ENCODE measurements around the gene TRIM2. TPM values are rescaled to one million over a fixed set of nuclear protein-coding genes. Genes with fewer than 3 reads are reported as not detected.

Gene TRIM2
- total RNA-seq, 1 donor from 2014 or later = 9.9 TPM

DNA sequence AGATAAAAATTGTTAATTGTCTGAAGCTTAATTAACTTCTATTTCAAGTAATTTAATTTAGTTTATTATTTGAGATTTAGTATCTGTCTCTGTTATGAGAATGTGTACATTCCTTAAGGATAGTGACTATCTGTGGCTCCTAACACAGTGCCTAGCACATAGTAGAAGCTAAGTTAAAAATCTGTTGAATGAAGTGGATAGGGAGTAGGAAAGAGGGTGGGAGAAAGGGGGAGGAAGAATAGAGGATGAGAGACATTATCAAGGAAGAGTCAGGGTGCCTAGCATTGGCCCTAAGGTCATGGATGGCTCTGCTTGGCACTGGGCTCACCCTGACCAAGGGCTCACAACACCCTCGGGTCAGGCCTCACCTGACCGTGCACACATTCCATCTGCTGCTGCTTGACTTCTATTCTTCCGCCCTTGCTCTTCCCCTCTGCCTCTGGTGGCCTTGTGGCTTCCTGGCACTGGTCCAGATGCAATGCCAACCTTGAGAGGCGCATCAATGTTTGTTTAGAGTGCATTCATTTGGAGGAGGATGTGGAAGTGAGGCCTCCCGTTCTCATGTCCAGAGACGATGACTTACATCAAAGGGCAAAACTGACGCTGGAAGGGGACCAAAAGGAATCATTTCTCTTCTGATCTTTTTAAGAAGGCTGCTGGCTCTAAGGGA, 42.3 kb downstream of the TRIM2 start:
- no peak for DNase-seq (ENCODE audit: extremely low read depth, low read depth, low spot score)

DNA sequence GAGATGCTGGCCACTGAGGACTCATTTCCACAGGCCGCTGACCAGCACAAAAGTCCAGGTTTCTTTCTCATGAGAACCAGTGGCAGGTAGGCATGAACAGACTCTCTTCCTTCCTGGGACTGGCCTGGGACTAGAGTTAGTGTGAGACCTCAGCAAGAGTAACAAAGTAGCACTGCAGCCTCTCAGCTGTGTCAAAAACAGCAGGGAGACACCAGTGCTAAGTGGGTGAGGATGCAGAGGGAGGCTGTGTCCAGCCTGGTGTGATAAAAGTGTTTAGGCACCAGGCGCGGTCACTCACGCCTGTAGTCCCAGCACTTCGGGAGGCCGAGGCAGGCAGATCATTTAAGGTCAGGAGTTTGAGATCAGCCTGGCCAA, 42.9 kb downstream of the TRIM2 start:
- no peak for DNase-seq (ENCODE audit: extremely low read depth, low read depth, low spot score)

DNA sequence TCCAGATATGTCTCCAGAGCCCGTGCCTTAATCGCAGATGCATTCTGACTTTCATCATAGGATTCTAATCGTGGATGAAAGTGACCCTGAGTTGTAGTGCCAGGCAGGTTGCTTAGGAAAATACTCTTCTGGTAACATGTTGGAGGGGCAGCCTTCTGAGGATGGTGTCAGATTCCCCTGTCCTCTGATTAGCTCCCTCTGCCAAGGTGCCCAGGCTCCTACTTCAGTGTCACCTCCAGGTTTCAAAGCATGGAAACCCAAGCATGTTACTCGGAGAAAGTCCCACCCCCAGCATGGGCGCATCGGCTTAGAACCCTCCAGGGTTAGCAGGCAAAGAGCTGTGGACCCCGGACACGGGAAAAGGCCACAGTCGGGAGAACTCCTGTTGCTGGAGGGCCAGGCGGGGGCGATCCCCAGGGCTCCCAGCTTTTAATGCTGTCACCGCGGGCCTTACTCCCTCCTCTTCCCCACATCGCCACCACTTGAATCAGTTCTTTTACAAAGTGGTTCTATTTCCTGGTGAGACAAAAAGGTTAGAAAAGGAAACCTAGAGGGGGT, 44.5 kb downstream of the TRIM2 start:
- DNase-seq (ENCODE audit: extremely low read depth, low read depth, low spot score) = no peak

DNA sequence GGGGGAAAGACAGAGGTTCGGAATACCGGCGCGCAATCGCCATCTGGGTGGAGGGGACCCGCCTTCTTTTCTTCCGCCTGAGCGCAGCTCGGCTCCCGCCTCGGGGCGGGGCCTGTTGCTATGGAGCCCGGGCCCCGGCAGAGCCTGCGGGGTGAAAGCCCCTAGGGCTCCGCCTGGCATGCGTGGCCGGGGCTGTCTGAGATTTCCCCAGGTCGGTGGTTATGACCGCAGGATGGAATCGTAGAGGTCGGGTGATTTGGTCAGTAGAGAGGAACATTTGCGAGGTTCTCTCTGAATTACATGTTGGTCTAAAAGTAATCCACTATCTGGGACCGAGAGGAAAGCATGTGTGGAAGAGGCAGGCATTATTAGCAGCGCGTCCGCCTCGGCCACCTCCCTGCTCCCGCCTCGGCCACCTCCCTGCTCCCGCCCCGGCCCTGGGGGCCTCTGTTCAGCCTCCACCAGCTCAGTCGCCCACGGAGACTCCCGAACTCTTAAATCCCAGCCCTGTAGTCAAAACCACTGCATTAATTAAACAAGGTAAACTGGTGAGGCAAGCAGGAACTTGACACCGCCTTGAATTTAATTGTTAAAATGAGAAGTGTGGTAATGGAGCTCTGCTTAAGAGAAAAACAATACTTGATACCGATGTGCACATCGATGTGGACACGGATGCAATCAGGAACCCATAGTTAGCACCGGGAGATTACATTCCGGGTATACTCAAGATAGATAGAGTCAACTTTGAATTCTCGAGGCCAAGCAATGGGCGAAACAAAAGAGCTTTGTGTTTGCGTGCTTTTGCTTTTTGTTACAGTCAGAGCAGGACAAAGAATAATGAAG, 45.2 kb downstream of the TRIM2 start:
- DNase-seq (ENCODE audit: extremely low read depth, low read depth, low spot score) = no peak

DNA sequence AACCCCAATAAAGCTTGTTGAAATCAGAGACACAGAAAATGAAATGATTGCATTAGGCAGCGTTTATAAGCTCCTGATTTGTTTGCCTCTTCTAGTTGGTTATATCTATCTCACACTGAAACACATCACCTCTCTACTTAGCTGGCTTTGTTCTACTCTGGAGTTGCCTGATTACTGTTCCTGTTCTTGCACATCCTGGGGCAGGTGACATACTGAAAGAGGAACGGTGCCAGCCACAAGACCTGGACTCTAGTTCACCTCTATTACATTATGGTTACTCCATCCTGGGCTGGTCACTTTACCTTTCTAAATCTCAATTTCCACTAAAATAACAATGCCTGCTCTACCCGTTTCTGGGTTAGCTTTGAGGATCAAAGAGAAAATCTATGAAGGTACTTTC, 47.9 kb downstream of the TRIM2 start:
- no peak for DNase-seq (ENCODE audit: extremely low read depth, low read depth, low spot score)

DNA sequence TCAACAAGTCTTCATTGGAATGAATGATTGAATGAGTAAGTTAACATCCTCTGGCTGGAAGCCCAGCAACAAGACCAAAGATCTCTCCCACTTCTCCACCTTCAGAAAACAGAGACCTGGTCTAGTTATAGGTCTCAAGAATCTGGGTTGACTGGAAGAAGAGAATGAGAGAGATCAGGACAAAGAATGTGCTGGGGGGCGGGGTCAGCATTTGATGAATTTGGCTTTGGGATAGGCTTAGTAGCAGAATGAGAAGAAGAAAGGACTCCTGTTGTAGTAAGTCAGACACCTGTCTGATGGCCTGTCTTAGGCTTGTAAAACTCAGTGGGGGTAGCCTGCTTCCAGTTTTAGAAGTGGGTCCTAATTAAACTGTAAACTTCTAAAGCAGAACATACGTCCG, 51.0 kb downstream of the TRIM2 start:
- DNase-seq (ENCODE audit: extremely low read depth, low read depth, low spot score) = no peak

DNA sequence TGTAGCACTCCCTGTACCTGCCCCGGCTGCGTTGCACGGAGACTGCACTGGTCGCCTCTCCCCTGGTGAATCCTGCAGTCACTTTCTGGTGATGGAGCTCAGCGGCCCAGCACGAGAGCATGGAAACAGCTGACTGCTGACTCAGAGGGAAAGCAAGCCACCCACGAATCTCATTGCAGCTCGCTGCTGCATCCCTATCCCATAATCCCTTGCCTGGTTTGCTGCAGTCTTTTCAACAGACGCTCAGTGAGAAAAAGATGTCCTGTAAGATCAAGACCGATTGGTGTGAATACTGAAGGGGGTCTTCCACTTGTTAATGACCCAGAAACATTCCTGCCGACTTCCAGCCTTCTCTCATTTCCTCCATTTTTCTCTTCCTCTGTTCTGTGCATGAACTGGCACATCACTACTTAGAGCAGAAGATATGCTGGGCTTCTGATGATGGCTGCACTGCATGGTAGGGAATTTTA, 52.9 kb downstream of the TRIM2 start:
- no peak for DNase-seq (ENCODE audit: extremely low read depth, low read depth, low spot score)

DNA sequence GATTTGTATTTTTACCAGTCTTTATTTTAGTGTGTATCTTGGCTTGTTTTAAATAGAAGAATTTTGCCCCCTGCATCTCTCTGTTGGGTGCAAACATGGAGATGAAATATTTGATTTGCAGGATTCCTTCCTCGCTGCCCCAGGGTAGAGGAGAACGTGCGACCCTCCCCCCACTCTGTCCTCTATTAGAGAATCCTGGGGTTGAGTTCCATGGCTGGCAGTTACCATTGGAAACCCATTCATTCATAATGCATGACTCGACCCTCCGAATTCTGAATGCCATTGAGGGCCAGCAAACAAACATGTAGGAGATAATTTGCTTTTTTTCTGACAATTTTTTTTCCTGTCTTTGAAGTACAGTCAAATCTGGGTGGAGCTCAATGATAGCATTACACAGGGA, 53.7 kb downstream of the TRIM2 start:
- no peak for DNase-seq (ENCODE audit: extremely low read depth, low read depth, low spot score)

DNA sequence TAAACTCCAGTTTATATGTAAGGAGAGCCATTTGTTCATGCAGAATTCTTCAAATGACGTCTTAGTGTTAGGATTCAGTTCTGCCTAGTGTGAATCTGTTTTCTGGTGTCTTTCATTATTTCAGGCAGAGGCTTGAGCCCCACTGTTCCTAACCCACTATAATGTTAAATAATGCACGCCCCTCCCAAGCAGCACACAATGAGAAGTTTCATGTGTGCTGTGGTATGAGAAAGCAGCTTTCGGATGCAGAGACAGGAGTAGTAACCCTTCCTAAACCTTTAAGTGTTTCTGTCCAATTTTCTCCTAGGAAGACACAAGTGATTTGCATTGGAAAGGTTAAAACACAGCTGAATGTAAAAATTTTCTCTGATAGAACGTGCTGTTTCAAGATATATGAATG, 54.5 kb downstream of the TRIM2 start:
- DNase-seq (ENCODE audit: extremely low read depth, low read depth, low spot score) = no peak

DNA sequence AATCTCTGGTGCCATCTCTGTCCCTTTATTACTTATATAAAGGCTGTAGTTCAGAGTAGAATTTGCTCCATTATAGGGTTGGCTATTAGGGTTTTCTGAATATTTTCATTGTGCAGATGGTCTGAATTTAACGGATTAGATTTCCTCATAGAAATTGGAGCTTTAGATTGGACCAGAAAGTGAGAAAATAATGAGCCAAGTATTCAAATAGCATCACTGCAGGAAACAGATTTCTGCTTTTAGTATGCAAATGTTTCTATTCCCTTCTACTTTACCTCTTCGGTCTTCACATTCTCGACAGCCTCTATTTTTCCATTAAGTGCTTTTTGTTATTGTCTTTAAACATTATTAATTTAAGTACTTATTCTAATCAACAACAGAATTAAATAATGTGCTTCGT, 55.4 kb downstream of the TRIM2 start:
- no peak for DNase-seq (ENCODE audit: extremely low read depth, low read depth, low spot score)

DNA sequence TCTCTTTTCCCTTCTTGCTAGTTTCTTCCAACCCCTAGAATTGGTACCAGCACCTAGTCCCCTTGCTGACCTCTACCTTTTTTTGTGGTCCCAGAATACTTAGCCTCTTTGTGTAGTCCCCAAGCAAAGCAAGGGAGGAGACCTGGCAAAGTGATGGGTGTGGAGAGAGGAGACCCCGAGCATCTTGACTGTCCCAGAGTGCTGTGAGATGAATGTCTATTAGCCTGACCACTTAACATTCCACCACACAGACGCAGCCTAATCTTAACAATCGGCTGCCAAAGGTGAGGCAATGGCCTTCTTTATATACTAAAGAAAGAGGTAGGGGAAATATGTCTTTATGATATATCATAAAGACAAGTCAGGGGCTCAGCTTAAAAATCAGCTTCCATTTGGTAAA, 55.9 kb downstream of the TRIM2 start:
- DNase-seq (ENCODE audit: extremely low read depth, low read depth, low spot score) = no peak

DNA sequence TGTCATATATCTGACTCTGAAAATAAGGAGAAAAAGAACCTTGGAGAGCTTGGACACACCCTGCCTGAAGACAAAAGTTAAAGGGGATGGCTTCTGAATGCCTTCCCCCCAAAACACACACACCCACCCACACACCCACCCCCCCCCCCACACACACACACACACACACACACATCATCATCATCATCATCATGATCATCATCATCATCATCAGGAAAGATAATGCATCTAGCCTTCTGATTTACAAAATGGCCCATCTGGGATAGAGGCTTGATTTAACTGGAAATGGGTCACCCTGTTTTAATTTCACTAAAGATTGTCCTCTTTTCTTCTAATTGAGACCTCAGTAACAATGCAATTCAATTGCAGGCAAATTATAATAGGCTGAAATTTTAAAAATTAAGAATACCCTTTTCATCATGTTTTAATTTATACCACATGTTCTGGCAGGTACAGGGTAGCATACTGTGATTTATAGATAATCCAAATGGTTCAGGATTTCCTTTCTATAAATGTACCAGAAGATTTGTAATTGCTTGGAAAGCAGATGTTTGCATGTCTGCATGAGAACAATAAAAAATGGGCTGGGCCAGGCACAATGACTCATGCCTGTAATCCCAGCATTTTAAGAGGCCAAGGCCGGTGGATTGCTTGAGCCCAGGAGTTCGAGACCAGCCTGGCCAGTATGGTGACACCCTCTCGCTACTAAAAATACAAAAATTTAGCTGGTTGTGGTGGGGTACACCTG, 56.5 kb downstream of the TRIM2 start:
- DNase-seq (ENCODE audit: extremely low read depth, low read depth, low spot score) = no peak

DNA sequence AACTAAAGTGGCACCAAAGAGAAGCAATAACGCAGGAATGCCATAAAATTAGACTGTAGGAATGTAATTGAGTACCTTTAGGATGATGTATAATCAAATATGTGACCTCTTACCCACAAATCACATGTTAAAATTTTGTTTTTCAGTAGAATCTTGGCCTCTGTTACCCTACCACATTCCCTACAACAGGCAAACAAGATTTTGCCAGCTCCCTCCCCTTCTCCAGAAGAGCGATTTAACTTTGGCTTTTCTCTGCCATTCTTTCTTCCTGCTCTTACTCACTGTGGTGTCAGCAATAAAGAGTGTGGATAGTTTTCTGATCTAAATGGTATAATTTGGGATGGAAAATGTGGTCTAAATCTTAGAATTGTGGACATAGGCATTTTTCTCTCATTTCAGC, 57.2 kb downstream of the TRIM2 start:
- DNase-seq (ENCODE audit: extremely low read depth, low read depth, low spot score) = no peak

DNA sequence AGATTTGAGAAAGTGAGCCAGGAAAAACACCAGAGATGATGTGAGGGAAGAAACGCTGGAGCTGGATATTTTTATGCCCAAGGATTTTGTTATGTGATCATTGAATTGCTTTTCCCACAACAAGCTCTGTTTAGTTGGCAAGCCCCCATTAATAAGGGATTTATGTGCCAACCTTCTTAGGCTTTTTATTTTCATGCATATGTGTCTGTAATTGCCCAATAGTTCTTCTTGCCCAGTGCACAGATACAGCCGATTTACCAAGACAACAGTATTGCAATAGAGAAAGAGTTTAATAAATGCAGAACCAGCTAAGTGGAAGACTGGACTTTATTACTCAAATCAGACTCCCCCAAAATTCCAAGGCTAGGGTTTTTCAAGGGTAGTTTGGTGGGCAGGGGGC, 57.7 kb downstream of the TRIM2 start:
- DNase-seq (ENCODE audit: extremely low read depth, low read depth, low spot score) = no peak

DNA sequence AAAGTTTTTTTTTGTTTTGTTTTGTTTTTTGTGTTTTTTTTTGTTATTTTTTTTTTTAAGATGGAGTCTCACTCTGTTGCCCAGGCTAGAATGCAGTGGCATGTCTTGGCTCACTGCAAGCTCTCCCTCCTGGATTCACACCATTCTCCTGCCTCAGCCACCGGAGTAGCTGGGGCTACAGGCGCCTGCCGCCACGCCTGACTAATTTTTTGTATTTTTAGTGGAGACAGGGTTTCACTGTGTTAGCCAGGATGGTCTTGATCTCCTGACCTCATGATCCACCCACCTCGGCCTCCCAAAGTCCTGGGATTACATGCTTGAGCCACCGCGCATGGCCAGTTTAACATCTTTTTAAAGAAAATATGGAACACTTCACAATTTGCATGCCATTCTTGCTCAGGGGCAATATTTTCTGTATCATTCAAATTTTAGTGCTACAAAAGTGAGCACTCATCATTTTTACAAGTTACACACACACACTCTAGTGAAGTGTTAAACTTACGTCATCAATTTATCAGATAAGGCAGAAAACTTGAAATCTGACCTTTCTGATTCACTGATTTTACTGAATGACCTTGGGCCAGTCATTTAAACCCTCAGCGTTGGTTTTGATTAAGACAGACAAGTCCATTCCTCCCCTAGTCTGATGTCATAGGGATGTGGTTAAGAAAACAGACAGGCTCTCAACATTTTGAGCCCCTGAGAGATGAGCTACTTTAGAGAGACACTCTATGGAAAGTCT, 61.2 kb downstream of the TRIM2 start:
- no peak for DNase-seq (ENCODE audit: extremely low read depth, low read depth, low spot score)

DNA sequence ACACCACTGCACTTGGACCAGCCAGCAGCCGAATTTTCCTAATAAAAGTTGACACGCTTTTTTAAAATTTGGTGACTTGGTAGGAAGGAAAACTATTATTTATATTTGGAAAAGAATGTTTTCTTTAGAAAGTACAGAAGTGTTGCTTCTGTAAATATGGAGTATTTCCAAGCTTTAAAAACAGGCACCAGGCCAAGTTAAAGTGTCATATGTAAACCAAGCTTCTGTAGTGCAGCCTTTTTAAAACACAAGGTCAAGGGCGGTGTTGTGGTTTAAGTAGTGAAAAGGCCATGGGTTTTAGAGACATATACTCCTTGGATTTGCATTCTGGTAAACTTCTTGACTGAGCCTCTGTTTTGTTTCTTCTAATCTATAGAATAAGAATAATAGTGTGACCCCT, 62.7 kb downstream of the TRIM2 start:
- no peak for DNase-seq (ENCODE audit: extremely low read depth, low read depth, low spot score)

DNA sequence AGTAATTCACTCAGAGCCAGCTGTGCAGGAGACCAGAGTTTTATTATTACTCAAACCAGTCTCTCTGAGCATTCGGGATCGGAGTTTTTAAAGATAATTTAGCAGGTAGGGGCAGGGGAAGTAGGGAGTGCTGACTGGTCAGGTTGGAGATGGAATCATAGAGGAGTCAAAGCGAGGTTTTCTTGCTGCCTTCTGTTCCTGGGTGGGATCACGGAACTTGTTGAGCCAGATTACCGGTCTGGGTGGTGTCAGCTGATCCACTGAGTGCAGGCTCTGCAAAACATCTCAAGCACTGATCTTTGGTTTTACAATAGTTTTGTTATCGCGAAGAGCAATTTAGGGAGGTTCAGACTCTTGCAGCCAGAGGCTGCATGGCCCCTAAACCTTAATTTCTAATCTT, 63.6 kb downstream of the TRIM2 start:
- DNase-seq (ENCODE audit: extremely low read depth, low read depth, low spot score) = no peak

DNA sequence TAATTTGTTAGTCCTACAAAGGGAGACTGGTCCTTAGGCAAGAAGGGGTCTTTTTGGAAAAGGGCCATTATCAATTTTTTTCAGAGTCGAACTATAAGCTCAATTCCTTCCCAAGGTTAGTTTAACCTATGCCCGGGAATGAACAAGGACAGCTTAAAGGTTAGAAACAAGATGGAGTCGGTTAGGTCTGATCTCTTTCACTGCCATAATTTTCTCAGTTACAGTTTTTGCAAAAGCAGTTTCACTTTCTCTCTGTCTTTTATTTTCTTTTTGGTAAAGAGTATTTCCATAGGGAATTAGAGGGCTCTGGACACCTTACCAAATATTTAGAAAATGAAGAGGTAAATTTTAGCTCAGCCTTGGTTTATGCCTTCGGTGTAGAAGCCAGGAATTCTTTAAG, 64.1 kb downstream of the TRIM2 start:
- DNase-seq (ENCODE audit: extremely low read depth, low read depth, low spot score) = no peak

DNA sequence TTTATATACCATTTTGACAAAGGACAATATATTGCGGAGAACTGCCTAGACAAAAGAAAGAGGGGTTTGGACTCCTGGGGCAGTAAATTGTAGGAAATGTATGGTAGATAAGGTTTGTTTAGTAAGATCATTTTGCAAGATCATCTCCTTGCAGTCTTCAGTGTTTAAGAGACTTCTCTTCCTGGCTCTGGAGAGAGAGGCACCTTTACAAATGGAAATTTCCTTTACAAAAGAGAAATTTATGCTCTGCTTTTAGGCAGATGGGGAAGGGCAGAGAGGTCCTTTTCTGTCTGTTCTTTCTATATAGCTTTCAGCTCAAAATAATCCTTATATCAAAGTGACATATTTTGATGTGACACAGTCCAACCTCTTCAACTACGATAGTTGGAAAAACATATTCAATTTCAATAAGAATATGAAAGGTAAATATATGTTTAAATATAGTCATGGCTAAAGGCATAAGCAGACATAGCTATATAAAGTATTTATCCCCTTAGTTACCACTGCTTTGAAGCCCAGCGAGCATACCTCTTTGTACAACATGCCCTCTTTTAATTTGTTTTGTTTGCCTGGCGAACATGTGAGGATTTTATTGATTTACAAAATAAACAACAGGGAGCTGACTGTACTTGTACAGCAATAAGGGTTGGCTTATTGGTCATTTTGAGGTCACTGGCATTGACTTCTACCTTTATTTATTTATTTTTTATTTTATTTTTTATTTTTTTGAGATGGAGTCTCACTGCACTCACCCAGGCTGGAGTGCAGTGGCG, 65.2 kb downstream of the TRIM2 start:
- DNase-seq (ENCODE audit: extremely low read depth, low read depth, low spot score) = no peak

DNA sequence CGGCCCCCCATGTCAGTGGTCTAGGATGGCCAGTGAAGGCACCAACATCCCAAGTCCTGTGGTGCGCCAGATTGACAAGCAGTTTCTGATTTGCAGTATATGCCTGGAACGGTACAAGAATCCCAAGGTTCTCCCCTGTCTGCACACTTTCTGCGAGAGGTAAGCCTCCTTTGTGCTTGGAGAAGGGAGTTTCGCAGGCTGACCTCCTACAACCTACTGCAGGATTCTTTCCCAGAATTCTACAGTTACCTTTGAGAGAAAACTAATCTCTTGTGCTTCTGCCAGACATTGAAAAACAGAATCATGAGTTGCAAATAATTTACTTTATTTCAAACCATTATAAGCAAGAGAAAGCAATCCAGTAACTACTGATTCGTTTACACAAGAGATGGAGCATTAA, 66.1 kb downstream of the TRIM2 start:
- no peak for DNase-seq (ENCODE audit: extremely low read depth, low read depth, low spot score)
